ENCODE measurements around the gene CCDC198.

DNA sequence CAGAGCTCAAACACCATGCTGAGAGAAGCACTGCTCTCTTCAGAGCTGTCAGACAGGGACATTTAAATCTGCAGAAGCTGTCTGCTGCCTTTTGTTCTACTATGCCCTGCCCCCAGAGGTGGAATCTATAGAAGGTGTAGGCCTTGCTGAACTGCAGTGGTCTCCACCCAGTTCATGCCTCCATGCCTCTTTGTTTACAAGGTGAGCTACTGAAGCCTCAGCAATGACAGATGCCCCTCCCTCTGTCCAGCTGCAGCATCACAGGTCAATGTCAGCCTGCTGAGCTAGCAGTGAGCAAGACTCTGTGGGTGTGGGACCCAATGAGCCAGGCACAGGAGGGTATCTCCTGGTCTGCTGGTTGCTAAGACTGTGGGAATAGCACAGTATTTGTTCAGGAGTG lies 25.4 kb upstream of the CCDC198 start:
- TF ChIP-seq, protein P1, sequence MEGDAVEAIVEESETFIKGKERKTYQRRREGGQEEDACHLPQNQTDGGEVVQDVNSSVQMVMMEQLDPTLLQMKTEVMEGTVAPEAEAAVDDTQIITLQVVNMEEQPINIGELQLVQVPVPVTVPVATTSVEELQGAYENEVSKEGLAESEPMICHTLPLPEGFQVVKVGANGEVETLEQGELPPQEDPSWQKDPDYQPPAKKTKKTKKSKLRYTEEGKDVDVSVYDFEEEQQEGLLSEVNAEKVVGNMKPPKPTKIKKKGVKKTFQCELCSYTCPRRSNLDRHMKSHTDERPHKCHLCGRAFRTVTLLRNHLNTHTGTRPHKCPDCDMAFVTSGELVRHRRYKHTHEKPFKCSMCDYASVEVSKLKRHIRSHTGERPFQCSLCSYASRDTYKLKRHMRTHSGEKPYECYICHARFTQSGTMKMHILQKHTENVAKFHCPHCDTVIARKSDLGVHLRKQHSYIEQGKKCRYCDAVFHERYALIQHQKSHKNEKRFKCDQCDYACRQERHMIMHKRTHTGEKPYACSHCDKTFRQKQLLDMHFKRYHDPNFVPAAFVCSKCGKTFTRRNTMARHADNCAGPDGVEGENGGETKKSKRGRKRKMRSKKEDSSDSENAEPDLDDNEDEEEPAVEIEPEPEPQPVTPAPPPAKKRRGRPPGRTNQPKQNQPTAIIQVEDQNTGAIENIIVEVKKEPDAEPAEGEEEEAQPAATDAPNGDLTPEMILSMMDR (conservative IDR thresholded peaks at IDR 0.05), result no peak
- TF ChIP-seq EZH2 (IDR thresholded peaks at IDR 0.05; ENCODE audit: low read depth), result no peak
